GM20000 (cell line): ENCODE measurements around the gene GLI3.

ENCODE experiments used
- DNase-seq: peaks from one replicate; pipeline ENCODE4 v3.0.0; 2012; ENCODE audit warnings: low spot score
- CTCF ChIP-seq: IDR thresholded peaks from 2 replicates; pipeline ENCODE4 v1.5.1; 2012; ENCODE audit warnings: mild to moderate bottlenecking, control low read depth; ENCODE audit errors: extremely low read depth, missing control alignments

Gene GLI3

GRCh38 chr7:41928166-41928565 is 308.8 kb downstream of the GLI3 start:
- DNase-seq: no peak
- no peak for TF ChIP-seq CTCF

GRCh38 chr7:41927380-41927779 is 309.6 kb downstream of the GLI3 start:
- no peak for TF ChIP-seq CTCF
- DNase-seq: no peak

- no peak for DNase-seq
- TF ChIP-seq CTCF: no peak
Measured at GRCh38 chr7:41925946-41926345, 311.1 kb downstream of the GLI3 start.

- no peak for DNase-seq
Measured at GRCh38 chr7:41924796-41925195, 312.2 kb downstream of the GLI3 start.

GRCh38 chr7:41922373-41922772 is 314.6 kb downstream of the GLI3 start:
- no peak for DNase-seq
- no peak for TF ChIP-seq CTCF

More at GRCh38 chr7:41924796-41925195, 312.2 kb downstream of the GLI3 start:
- no peak for TF ChIP-seq CTCF

- DNase-seq: no peak
- no peak for TF ChIP-seq CTCF
Measured at GRCh38 chr7:41921453-41921981, 315.5 kb downstream of the GLI3 start.

GRCh38 chr7:41918597-41918996 is 318.4 kb downstream of the GLI3 start:
- TF ChIP-seq CTCF: no peak
- DNase-seq: no peak
